ENCODE measurements around the gene VOPP1.

Gene VOPP1

GRCh38 chr7:55532150-55532917, 40.0 kb downstream of the VOPP1 start:
- DNase-seq (ENCODE audit: low read depth): no peak

GRCh38 chr7:55531536-55531935, 40.8 kb downstream of the VOPP1 start:
- no peak for DNase-seq (ENCODE audit: low read depth)

GRCh38 chr7:55527307-55527706, 45.0 kb downstream of the VOPP1 start:
- no peak for DNase-seq (ENCODE audit: low read depth)

GRCh38 chr7:55526770-55527169, 45.5 kb downstream of the VOPP1 start:
- DNase-seq (ENCODE audit: low read depth): no peak

- DNase-seq (ENCODE audit: low read depth): no peak
These were observed 46.0 kb downstream of the VOPP1 start for GRCh38 chr7:55526329-55526728.

- no peak for DNase-seq (ENCODE audit: low read depth)
These were observed 47.6 kb downstream of the VOPP1 start for GRCh38 chr7:55524558-55525310.

GRCh38 chr7:55523366-55523765, 48.9 kb downstream of the VOPP1 start:
- DNase-seq (ENCODE audit: low read depth): no peak

- DNase-seq (ENCODE audit: low read depth): no peak
These were observed 50.1 kb downstream of the VOPP1 start for GRCh38 chr7:55521917-55522902.

- no peak for DNase-seq (ENCODE audit: low read depth)
These were observed 50.8 kb downstream of the VOPP1 start for GRCh38 chr7:55521512-55521911.

GRCh38 chr7:55520426-55521140, 51.7 kb downstream of the VOPP1 start:
- no peak for DNase-seq (ENCODE audit: low read depth)

- DNase-seq (ENCODE audit: low read depth): no peak
These were observed 53.5 kb downstream of the VOPP1 start for GRCh38 chr7:55518836-55519235.

GRCh38 chr7:55517936-55518689, 54.2 kb downstream of the VOPP1 start:
- DNase-seq (ENCODE audit: low read depth): no peak

GRCh38 chr7:55517191-55517633, 55.1 kb downstream of the VOPP1 start:
- DNase-seq (ENCODE audit: low read depth): no peak

- no peak for DNase-seq (ENCODE audit: low read depth)
These were observed 55.9 kb downstream of the VOPP1 start for GRCh38 chr7:55516409-55516808.

- DNase-seq (ENCODE audit: low read depth): no peak
These were observed 56.6 kb downstream of the VOPP1 start for GRCh38 chr7:55515569-55516279.

GRCh38 chr7:55514546-55515265, 57.6 kb downstream of the VOPP1 start:
- DNase-seq (ENCODE audit: low read depth): no peak

GRCh38 chr7:55513868-55514267, 58.4 kb downstream of the VOPP1 start:
- no peak for DNase-seq (ENCODE audit: low read depth)

- no peak for DNase-seq (ENCODE audit: low read depth)
These were observed 59.6 kb downstream of the VOPP1 start for GRCh38 chr7:55512635-55513191.

- no peak for DNase-seq (ENCODE audit: low read depth)
These were observed 61.7 kb downstream of the VOPP1 start for GRCh38 chr7:55510621-55511020.
